Keratinocyte (primary cell): ENCODE data around the gene GALNT2. TPM values are rescaled to one million over a fixed set of nuclear protein-coding genes. Genes with fewer than 3 reads are reported as not detected.

Experiments used
- DNase-seq: peaks from one replicate; pipeline ENCODE4 v3.0.0-alpha.2; 2011; ENCODE audit warnings: low read depth, missing footprints, low spot score
- FAIRE-seq: peaks from 2 replicates; lab custom pipeline; 2011; peaks lifted over from hg19 to GRCh38; lab: Jason Lieb, UNC
- H2AFZ ChIP-seq: 2 replicates; pipeline ENCODE4 v1.6.0; 2012; ENCODE audit warnings: low read length, control low read depth, inconsistent platforms; ENCODE audit not compliant: control insufficient read depth
- H3K27ac ChIP-seq: 2 replicates; pipeline ENCODE4 v1.5.1; 2011; ENCODE audit warnings: low read length; ENCODE audit not compliant: control insufficient read depth, insufficient read depth
- H3K27me3 ChIP-seq: 3 replicates; pipeline ENCODE4 v1.6.0; 2011; ENCODE audit warnings: low read length; ENCODE audit not compliant: control insufficient read depth, insufficient read depth; ENCODE audit errors: extremely low read depth
- H3K36me3 ChIP-seq, 2 experiments: 2 replicates in 1 of 2; 3 replicates in 1 of 2; pipeline ENCODE4 v1.5.1; 2011; ENCODE audit warnings: low read length in 2 of 2, mild to moderate bottlenecking in 1 of 2; ENCODE audit not compliant: control insufficient read depth in 2 of 2, insufficient read depth in 2 of 2; ENCODE audit errors: extremely low read depth in 1 of 2
- H3K4me1 ChIP-seq: 3 replicates; pipeline ENCODE4 v1.5.1; 2011; ENCODE audit warnings: low read length; ENCODE audit not compliant: control insufficient read depth, insufficient read depth; ENCODE audit errors: extremely low read depth
- H3K4me2 ChIP-seq: 3 replicates; pipeline ENCODE4 v1.6.0; 2011; ENCODE audit warnings: low read depth, low read length; ENCODE audit not compliant: control insufficient read depth, insufficient read depth; ENCODE audit errors: extremely low read depth
- H3K4me3 ChIP-seq, 3 experiments: fragments of 200-600 bp in 1 of 3; sonication (generic) in 1 of 3; 2 replicates in 2 of 3; 3 replicates in 1 of 3; pipeline ENCODE4 v1.5.1; 2011 to 2016; ENCODE audit warnings: low read length in 3 of 3, mild to moderate bottlenecking in 3 of 3, control low read depth in 2 of 3, inconsistent platforms in 1 of 3, low read depth in 1 of 3, mixed read lengths in 1 of 3, mixed run types in 1 of 3, moderate library complexity in 1 of 3; ENCODE audit not compliant: control insufficient read depth in 2 of 3, insufficient read depth in 2 of 3; ENCODE audit errors: extremely low read depth in 1 of 3
- H3K79me2 ChIP-seq: 2 replicates; pipeline ENCODE4 v1.6.0; 2012; ENCODE audit warnings: low read length; ENCODE audit not compliant: control insufficient read depth, insufficient read depth
- H3K9ac ChIP-seq: 3 replicates; pipeline ENCODE4 v1.6.0; 2011; ENCODE audit warnings: low read length; ENCODE audit not compliant: control insufficient read depth, insufficient read depth; ENCODE audit errors: extremely low read depth
- H3K9me1 ChIP-seq: 3 replicates; pipeline ENCODE4 v1.6.0; 2011; ENCODE audit warnings: low read length; ENCODE audit not compliant: control insufficient read depth, insufficient read depth; ENCODE audit errors: extremely low read depth
- H3K9me3 ChIP-seq: 2 replicates; pipeline ENCODE4 v1.5.1; 2012; ENCODE audit warnings: low read depth, low read length; ENCODE audit not compliant: control insufficient read depth
- H4K20me1 ChIP-seq: 3 replicates; pipeline ENCODE4 v1.6.0; 2011; ENCODE audit warnings: low read length; ENCODE audit not compliant: control insufficient read depth, insufficient read depth; ENCODE audit errors: extremely low read depth
- CTCF ChIP-seq, 3 experiments: IDR thresholded peaks in 1 of 3; conservative IDR thresholded peaks in 1 of 3; optimal IDR thresholded peaks in 1 of 3; 2 replicates in 2 of 3; 3 replicates in 1 of 3; pipeline versions ENCODE3 to v1.5.1; 2011; ENCODE audit warnings: low read length in 3 of 3, mild to moderate bottlenecking in 3 of 3, moderate library complexity in 2 of 3, control low read depth in 1 of 3, inconsistent platforms in 1 of 3; ENCODE audit not compliant: insufficient read depth in 2 of 3; ENCODE audit errors: extremely low read depth in 1 of 3
- EZH2 ChIP-seq: IDR thresholded peaks from one replicate; pipeline ENCODE4 v1.6.1; 2012; ENCODE audit warnings: inconsistent platforms, mild to moderate bottlenecking, low read length, moderate library complexity
- dilution Hi-C: fragments of 300-500 bp; cut with MboI; formaldehyde crosslinking; loops from one replicate; pipeline ENCODE4 v1.7.0; 2020; ENCODE audit warnings: low sequenced_read_pairs; ENCODE audit not compliant: extremely low pct_ligation_motif_present
- polyA plus RNA-seq, 5 experiments: library from polyadenylated mRNA; depleted of rRNA in 3 of 5; stranded (reverse) in 3 of 5; stranded (forward) in 1 of 5; unstranded in 1 of 5; fragments of >200 nt; gene quantifications; 1 replicate in 1 of 5; 2 replicates in 3 of 5; 3 replicates in 1 of 5; pipeline versions ENCODE4 v1.2.1 to v1.2.3, GENCODE V29; 2011 to 2012; ENCODE audit warnings: missing spikeins in 2 of 5, low read depth in 1 of 5, low replicate concordance in 1 of 5

GALNT2 gene
- polyA plus RNA-seq, 1 donor (not counting 4 experiments of a cell fraction or from before 2014, with no cell fraction given) = 61.7 TPM

GRCh38 chr1:230130172-230130944 lies 63.3 kb downstream of the GALNT2 start:
- Histone ChIP-seq H3K9me3 (no peaks in the 10 kb centered on the region), H4K20me1 (peaks cover 2% of the 10 kb centered on the region), H3K4me2 (no peak overlapping the region), H3K4me1 (peaks cover 17% of the 10 kb centered on the region), H3K9ac (no peak overlapping the region), H2AFZ (no peak overlapping the region), H3K9me1 (peaks cover 3% of the 10 kb centered on the region), H3K4me3 (no peak overlapping the region), H3K79me2 (peaks cover 85% of the 10 kb centered on the region), H3K27ac (no peak overlapping the region), H3K27me3 (no peaks in the 10 kb centered on the region), H3K36me3 (no peaks in the 10 kb centered on the region)
- TF ChIP-seq EZH2 (no peak), CTCF (optimal IDR thresholded peaks at IDR 0.05 in 1 of 3, IDR thresholded peaks at IDR 0.05 in 1 of 3, conservative IDR thresholded peaks at IDR 0.05 in 1 of 3; ENCODE audit: extremely low read depth in 1 of 3, insufficient read depth in 2 of 3, low read length in 3 of 3) (no peak)
- FAIRE-seq = no peak
- dilution Hi-C loops = no loop called here
- DNase-seq = no peak

DNA sequence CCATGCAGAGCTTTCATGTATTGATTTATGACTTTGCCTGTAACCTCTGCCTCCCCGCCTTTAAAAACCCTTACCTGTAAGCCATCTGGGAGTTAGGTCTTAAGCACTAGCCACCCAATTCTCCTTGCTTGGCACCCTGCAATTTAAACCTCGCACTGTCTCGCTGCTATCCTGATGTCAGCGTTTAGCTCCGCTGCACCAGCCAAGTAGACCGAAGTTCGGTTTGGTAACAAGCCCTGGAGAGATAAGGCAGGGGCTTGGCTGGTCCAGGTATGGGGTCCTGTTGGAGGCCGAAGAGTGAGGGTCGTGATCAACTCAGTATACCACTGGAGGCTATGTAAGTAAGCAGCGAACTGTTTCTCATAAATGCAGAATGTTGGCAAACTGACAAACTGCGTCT lies 64.4 kb downstream of the GALNT2 start:
- Histone ChIP-seq H3K4me1 (peaks cover 9% of the 10 kb centered on the region), H3K9ac (no peak overlapping the region), H3K79me2 (peaks cover 84% of the 10 kb centered on the region), H4K20me1 (peaks cover 2% of the 10 kb centered on the region), H3K4me2 (no peak overlapping the region), H3K36me3 (no peaks in the 10 kb centered on the region), H2AFZ (no peak overlapping the region), H3K9me1 (peaks cover 3% of the 10 kb centered on the region), H3K4me3 (no peak overlapping the region), H3K27me3 (no peaks in the 10 kb centered on the region), H3K9me3 (no peaks in the 10 kb centered on the region), H3K27ac (no peak overlapping the region)
- DNase-seq (no peak), FAIRE-seq (no peak)
- dilution Hi-C loops = no loop called here
- no peak for TF ChIP-seq EZH2
